ENCODE results near the gene ATP2B2.
"Not testable (repeated sequence)": the region's sequence is repeated elsewhere in the genome, so short reads cannot be mapped to it uniquely, and the experiment has no call there.

ATP2B2 gene

DNA sequence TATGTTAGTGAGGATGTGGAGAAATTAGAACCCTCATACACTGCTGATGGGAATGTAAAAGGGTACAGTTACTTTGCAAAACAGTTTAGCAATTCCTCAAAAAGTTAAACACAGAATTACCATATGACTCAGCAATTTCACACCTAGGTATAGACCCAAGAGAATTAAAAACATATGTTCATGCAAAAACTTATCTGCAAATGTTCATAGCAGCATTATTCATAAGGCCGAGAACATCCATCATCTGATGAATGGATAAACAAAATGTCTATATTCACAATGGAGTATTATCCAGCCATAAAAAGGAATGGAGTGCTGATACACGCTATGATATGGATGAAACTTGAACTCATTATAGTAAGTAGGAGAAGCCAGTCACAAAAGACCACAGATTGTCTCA lies 194.8 kb downstream of the ATP2B2 start:
- Histone ChIP-seq H3K9me3 (ENCODE audit: control insufficient read depth, insufficient read depth, low read length) (no peaks in the 10 kb centered on the region), H3K27me3 (ENCODE audit: control insufficient read depth, insufficient read depth, low read length) (no peaks in the 10 kb centered on the region), H3K36me3 (ENCODE audit: control insufficient read depth, insufficient read depth, low read length) (peaks cover 30% of the 10 kb centered on the region), H3K4me1 (ENCODE audit: control insufficient read depth, insufficient read depth, low read length) (no peaks in the 10 kb centered on the region), H3K9ac (ENCODE audit: low read depth, low read length) (no peak overlapping the region), H3K4me3 (ENCODE audit: low read depth, low read length) (no peak overlapping the region)

DNA sequence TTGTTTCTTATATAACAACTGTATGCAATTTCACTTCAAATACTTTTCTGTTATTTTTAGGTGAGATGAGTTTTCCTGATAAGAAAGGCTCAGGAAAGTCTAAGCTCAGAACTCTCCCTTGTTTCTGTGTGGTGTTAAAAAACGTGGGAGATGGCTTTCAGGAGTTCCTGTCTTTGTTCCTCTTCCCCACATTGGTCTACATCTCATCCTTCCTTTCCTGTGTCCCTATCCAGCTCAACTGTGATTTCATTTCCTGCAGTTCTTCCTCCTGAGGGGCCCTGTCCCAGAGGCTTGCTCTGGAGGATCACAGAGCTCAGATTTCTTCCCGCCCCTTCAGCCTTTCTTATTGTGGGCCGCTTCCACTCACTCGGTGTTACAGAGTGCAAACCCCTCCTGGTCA lies 195.7 kb downstream of the ATP2B2 start:
- Histone ChIP-seq H3K4me1 (ENCODE audit: control insufficient read depth, insufficient read depth, low read length) (no peaks in the 10 kb centered on the region), H3K36me3 (ENCODE audit: control insufficient read depth, insufficient read depth, low read length) (peaks cover 29% of the 10 kb centered on the region)

DNA sequence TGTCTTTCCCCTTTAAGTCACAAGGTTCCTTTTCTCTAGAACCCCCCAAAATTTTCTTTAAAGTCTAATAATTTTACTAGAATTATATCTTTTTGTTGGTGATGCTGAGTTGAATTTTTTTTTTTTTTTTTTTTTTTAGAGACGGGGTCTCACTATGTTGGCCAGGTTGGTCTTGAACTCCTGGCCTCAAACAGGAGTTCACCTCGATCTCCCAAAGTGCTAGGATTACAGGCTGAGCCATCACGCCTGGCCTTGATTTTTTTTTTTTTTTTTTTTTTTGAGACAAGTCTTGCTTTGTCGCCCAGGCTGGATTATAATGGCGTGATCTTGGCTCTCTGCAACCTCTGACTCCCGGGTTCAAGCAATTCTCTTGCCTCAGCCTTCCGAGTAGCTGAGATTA lies 196.7 kb downstream of the ATP2B2 start:
- Histone ChIP-seq H3K9me3 (ENCODE audit: control insufficient read depth, insufficient read depth, low read length) (no peaks in the 10 kb centered on the region), H3K27me3 (ENCODE audit: control insufficient read depth, insufficient read depth, low read length) (no peaks in the 10 kb centered on the region), H3K9ac (ENCODE audit: low read depth, low read length) (no peak overlapping the region), H3K36me3 (ENCODE audit: control insufficient read depth, insufficient read depth, low read length) (peaks cover 39% of the 10 kb centered on the region), H3K4me3 (ENCODE audit: low read depth, low read length) (no peak overlapping the region), H3K4me1 (ENCODE audit: control insufficient read depth, insufficient read depth, low read length) (no peaks in the 10 kb centered on the region)

More for the DNA sequence above, 195.7 kb downstream of the ATP2B2 start:
- Histone ChIP-seq H3K27me3 (ENCODE audit: control insufficient read depth, insufficient read depth, low read length) (no peaks in the 10 kb centered on the region), H3K9ac (ENCODE audit: low read depth, low read length) (no peak overlapping the region), H3K9me3 (ENCODE audit: control insufficient read depth, insufficient read depth, low read length) (no peaks in the 10 kb centered on the region), H3K4me3 (ENCODE audit: low read depth, low read length) (no peak overlapping the region)

DNA sequence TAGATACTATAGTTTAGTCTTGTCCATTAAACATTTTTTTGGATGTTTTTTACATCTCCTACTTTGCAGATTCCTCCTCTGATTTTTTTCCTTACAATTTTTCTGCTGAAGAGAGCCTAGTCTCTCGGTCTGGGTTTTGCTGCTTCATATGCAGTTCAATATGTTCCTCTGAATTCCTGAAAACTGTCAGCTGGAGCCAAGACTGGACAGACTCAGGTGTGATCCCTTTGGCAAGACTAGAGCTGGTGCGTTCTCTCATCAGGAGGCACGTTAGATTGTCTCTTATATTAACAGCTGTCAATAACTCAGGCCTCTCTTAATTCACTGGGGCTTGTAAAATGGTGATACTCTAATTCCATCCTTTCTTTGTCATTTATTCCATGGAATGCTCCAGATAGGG lies 199.2 kb downstream of the ATP2B2 start:
- Histone ChIP-seq H3K27me3 (ENCODE audit: control insufficient read depth, insufficient read depth, low read length) (no peaks in the 10 kb centered on the region), H3K9ac (ENCODE audit: low read depth, low read length) (no peak overlapping the region), H3K9me3 (ENCODE audit: control insufficient read depth, insufficient read depth, low read length) (no peaks in the 10 kb centered on the region), H3K4me1 (ENCODE audit: control insufficient read depth, insufficient read depth, low read length) (no peaks in the 10 kb centered on the region), H3K36me3 (ENCODE audit: control insufficient read depth, insufficient read depth, low read length) (peaks cover 38% of the 10 kb centered on the region), H3K4me3 (ENCODE audit: low read depth, low read length) (no peak overlapping the region)

DNA sequence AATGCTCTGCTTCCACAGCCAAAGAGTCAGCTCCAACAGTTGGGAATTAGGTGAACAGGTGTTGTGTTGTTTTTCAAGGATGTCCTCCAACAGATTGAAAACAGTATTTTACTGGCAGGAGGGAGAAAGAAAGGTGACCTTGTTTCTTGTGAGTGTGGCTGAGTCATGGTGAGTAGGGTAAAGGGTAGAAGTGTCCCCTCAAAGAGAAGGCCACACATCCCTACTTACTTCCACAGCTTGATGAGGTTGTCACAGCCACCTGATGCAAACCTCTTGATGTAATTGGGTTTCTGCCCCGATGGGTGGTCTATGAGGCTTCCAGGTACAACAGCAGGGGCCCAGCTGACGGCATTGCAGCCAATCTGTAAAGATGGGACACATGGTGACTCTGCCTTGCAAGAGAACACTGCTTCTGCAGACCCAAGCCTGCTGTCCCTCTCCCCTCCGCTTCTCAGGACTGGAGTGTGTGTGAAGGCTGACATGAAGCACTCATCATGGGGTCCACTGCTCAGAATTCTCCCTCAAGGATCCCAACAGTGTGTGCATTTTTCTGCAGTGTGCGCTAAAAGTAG lies 200.0 kb downstream of the ATP2B2 start:
- H3K9ac ChIP-seq (ENCODE audit: low read depth, low read length): no peak overlapping the region
- no peaks in the 10 kb centered on the region for H3K27me3 ChIP-seq (ENCODE audit: control insufficient read depth, insufficient read depth, low read length)
- H3K4me3 ChIP-seq (ENCODE audit: low read depth, low read length): no peak overlapping the region
- H3K9me3 ChIP-seq (ENCODE audit: control insufficient read depth, insufficient read depth, low read length): no peaks in the 10 kb centered on the region
- no peaks in the 10 kb centered on the region for H3K4me1 ChIP-seq (ENCODE audit: control insufficient read depth, insufficient read depth, low read length)
- H3K36me3 ChIP-seq (ENCODE audit: control insufficient read depth, insufficient read depth, low read length): peaks cover 43% of the 10 kb centered on the region

DNA sequence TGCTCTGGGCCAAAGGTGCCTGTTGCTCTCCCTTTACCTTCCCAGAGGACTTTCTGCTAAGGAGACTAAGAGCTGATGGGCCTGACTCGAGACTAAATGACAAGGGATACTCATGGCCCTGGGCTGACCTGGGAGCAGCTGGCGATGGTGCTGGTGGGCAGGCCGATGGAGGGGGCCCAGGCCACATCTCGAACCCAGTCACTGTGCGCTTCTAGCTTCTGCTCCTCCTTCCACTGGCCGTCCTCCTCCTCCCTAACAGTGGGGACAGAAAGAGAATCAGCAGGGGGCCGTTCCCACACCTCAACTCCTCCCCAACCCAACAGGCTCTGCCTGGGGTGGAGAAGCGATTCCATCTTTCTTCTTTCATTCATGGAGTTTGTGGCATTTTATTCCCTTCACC lies 200.5 kb downstream of the ATP2B2 start:
- Histone ChIP-seq H3K9me3 (ENCODE audit: control insufficient read depth, insufficient read depth, low read length) (no peaks in the 10 kb centered on the region), H3K4me1 (ENCODE audit: control insufficient read depth, insufficient read depth, low read length) (no peaks in the 10 kb centered on the region), H3K36me3 (ENCODE audit: control insufficient read depth, insufficient read depth, low read length) (peaks cover 48% of the 10 kb centered on the region), H3K27me3 (ENCODE audit: control insufficient read depth, insufficient read depth, low read length) (no peaks in the 10 kb centered on the region), H3K4me3 (ENCODE audit: low read depth, low read length) (no peak overlapping the region), H3K9ac (ENCODE audit: low read depth, low read length) (no peak overlapping the region)

DNA sequence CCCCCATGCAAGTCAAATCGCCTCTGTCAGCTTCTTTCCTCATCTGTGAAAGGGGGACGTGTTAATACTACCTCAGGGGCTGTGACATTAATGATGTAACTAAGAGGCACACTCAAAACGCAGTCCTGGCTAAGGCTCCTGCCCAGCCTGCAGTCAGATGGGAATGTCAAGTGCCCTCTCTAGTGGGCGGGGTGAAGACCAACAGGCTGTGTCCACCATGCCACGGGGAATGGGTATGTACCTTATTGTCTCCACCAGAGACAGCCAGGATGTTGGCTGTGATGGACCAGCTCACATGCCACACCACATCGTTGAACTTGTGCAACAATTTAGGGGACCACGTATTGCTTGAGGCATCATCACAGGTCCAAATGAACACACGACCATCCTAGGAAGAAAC lies 201.6 kb downstream of the ATP2B2 start:
- H3K27me3 ChIP-seq (ENCODE audit: control insufficient read depth, insufficient read depth, low read length): no peaks in the 10 kb centered on the region
- no peak overlapping the region for H3K9ac ChIP-seq (ENCODE audit: low read depth, low read length)
- H3K4me3 ChIP-seq (ENCODE audit: low read depth, low read length): no peak overlapping the region
- H3K36me3 ChIP-seq (ENCODE audit: control insufficient read depth, insufficient read depth, low read length): peaks cover 48% of the 10 kb centered on the region
- no peaks in the 10 kb centered on the region for H3K9me3 ChIP-seq (ENCODE audit: control insufficient read depth, insufficient read depth, low read length)
- H3K4me1 ChIP-seq (ENCODE audit: control insufficient read depth, insufficient read depth, low read length): no peaks in the 10 kb centered on the region

DNA sequence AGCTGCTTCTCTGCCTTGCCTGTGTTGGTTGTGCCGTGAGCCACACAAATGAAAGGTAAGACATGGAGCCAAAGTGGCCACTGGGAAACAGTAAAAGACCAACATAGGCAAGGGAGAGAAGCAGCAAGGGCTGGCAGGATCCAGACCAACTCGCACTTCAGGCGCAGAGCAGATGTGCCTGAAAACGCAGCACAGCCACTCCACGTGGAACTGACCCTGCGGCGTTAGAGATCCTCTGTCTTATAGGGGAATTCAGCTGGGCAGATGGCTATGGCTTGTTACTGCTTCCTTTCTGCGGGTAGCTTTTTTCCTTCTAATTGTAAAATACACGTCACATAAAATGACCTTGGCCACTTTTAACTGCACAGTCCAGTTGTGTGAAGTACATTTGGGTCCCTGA lies 202.3 kb downstream of the ATP2B2 start:
- Histone ChIP-seq H3K9ac (ENCODE audit: low read depth, low read length) (no peak overlapping the region), H3K9me3 (ENCODE audit: control insufficient read depth, insufficient read depth, low read length) (no peaks in the 10 kb centered on the region), H3K4me3 (ENCODE audit: low read depth, low read length) (no peak overlapping the region), H3K4me1 (ENCODE audit: control insufficient read depth, insufficient read depth, low read length) (no peaks in the 10 kb centered on the region), H3K27me3 (ENCODE audit: control insufficient read depth, insufficient read depth, low read length) (no peaks in the 10 kb centered on the region), H3K36me3 (ENCODE audit: control insufficient read depth, insufficient read depth, low read length) (peaks cover 48% of the 10 kb centered on the region)

DNA sequence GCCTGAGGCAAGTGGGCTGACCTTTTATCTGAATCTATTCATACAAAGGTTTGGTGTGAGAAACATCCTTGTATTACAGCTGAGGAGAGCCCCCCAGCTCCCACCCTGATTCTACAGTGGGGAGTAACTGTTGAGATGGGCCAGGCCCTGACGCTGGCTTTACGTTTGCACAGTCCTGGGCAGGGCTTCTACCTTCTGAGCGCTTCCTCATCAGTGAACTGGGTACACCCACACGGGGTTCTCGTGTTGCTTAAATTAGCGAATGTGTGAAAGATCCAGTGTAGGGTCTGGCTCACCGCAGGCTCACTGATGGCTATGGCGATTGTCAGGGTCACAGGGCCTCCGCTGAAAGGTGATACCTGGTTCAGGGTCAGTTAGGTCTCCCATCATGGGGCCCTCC lies 205.3 kb downstream of the ATP2B2 start:
- H3K27me3 ChIP-seq (ENCODE audit: control insufficient read depth, insufficient read depth, low read length): no peaks in the 10 kb centered on the region
- no peak overlapping the region for H3K9ac ChIP-seq (ENCODE audit: low read depth, low read length)
- H3K36me3 ChIP-seq (ENCODE audit: control insufficient read depth, insufficient read depth, low read length): peaks cover 47% of the 10 kb centered on the region
- H3K4me1 ChIP-seq (ENCODE audit: control insufficient read depth, insufficient read depth, low read length): no peaks in the 10 kb centered on the region
- no peak overlapping the region for H3K4me3 ChIP-seq (ENCODE audit: low read depth, low read length)
- H3K9me3 ChIP-seq (ENCODE audit: control insufficient read depth, insufficient read depth, low read length): no peaks in the 10 kb centered on the region

DNA sequence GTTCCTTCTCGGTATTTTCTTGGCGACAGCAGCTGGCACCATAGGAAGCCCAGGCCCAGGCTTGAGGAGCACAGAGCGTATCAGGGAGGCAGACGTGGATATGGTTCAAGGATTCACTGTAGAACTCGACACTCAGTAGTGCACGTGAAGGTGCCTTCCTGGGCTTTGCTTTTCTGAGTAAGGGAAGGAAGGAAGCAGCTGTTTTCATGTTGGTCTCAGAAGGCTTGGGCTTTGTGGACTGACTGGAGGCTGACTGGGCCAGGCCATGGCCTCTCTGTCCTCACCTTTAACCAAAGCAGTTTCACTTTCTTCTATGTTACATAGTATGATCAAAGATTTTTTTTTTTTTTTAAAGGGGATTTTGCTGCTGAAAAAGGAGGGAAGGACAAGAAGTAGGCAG lies 205.7 kb downstream of the ATP2B2 start:
- Histone ChIP-seq H3K4me1 (ENCODE audit: control insufficient read depth, insufficient read depth, low read length) (no peaks in the 10 kb centered on the region), H3K36me3 (ENCODE audit: control insufficient read depth, insufficient read depth, low read length) (peaks cover 42% of the 10 kb centered on the region), H3K27me3 (ENCODE audit: control insufficient read depth, insufficient read depth, low read length) (no peaks in the 10 kb centered on the region), H3K4me3 (ENCODE audit: low read depth, low read length) (no peak overlapping the region), H3K9me3 (ENCODE audit: control insufficient read depth, insufficient read depth, low read length) (no peaks in the 10 kb centered on the region), H3K9ac (ENCODE audit: low read depth, low read length) (no peak overlapping the region)

DNA sequence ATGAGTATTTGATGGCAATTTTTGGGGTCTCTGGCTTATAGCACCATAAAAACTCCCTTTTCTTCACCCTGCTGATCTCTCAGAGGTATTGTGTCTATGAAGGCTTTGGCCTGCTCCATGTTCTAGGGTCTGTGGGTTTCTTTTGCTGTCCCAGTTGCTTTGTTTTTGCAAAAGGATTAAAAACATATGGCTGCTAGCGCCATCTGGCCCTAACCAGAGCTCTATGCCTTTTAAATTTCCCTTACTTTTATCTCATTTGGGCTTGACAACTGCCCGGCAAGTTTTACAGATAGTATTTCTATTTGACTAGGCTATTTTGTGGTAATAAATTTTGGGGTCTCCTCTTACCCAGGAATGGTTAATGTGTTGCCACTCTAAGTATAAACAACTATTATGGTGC lies 206.2 kb downstream of the ATP2B2 start:
- no peak overlapping the region for H3K9ac ChIP-seq (ENCODE audit: low read depth, low read length)
- H3K9me3 ChIP-seq (ENCODE audit: control insufficient read depth, insufficient read depth, low read length): no peaks in the 10 kb centered on the region
- peaks cover 37% of the 10 kb centered on the region for H3K36me3 ChIP-seq (ENCODE audit: control insufficient read depth, insufficient read depth, low read length)

DNA sequence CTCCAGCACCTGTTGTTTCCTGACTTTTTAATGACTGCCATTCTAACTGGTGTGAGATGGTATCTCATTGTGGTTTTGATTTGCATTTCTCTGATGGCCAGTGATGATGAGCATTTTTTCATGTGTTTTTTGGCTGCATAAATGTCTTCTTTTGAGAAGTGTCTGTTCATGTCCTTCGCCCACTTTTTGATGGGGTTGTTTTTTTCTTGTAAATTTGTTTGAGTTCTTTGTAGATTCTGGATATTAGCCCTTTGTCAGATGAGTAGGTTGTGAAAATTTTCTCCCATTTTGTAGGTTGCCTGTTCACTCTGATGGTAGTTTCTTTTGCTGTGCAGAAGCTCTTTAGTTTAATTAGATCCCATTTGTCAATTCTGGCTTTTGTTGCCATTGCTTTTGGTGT lies 207.3 kb downstream of the ATP2B2 start:
- H3K9me3 ChIP-seq (ENCODE audit: control insufficient read depth, insufficient read depth, low read length); H3K9ac ChIP-seq (ENCODE audit: low read depth, low read length); H3K4me1 ChIP-seq (ENCODE audit: control insufficient read depth, insufficient read depth, low read length); H3K27me3 ChIP-seq (ENCODE audit: control insufficient read depth, insufficient read depth, low read length); H3K4me3 ChIP-seq (ENCODE audit: low read depth, low read length): not testable (repeated sequence)
- peaks cover 26% of the 10 kb centered on the region for H3K36me3 ChIP-seq (ENCODE audit: control insufficient read depth, insufficient read depth, low read length)

More for the DNA sequence above, 206.2 kb downstream of the ATP2B2 start:
- H3K27me3 ChIP-seq (ENCODE audit: control insufficient read depth, insufficient read depth, low read length): no peaks in the 10 kb centered on the region
- no peaks in the 10 kb centered on the region for H3K4me1 ChIP-seq (ENCODE audit: control insufficient read depth, insufficient read depth, low read length)
- H3K4me3 ChIP-seq (ENCODE audit: low read depth, low read length): no peak overlapping the region
